Coronary artery (tissue), 2 donors: ENCODE data around the gene CDK6.

Experiments used
- DNase-seq: peaks from one replicate; pipeline ENCODE4 v3.0.0-alpha.2; 2017; ENCODE audit warnings: low spot score
- H3K27ac ChIP-seq, 2 donors: fragments of 200-600 bp; sonication (generic); one replicate each; pipeline ENCODE4 v1.5.1; 2016 to 2019
- H3K4me3 ChIP-seq: fragments of 200-600 bp; sonication (generic); 2 replicates; pipeline ENCODE4 v1.5.1; 2016; ENCODE audit warnings: mild to moderate bottlenecking, moderate library complexity
- CTCF ChIP-seq: fragments of 200-600 bp; sonication (generic); IDR thresholded peaks from one replicate; pipeline ENCODE4 v1.5.1; 2019; ENCODE audit warnings: antibody characterized with exemption

CDK6 gene

GRCh38 chr7:92856436-92856835 is 20.1 kb upstream of the CDK6 start:
- Histone ChIP-seq H3K27ac (no peak overlapping the region), H3K4me3 (no peak overlapping the region)
- no peak for DNase-seq
- TF ChIP-seq CTCF, result no peak

- TF ChIP-seq CTCF, result no peak
- no peak overlapping the region for H3K4me3 ChIP-seq
- no peak overlapping the region for H3K27ac ChIP-seq
- no peak for DNase-seq
Observed at GRCh38 chr7:92854501-92855238, 18.3 kb upstream of the CDK6 start.

GRCh38 chr7:92851732-92852131 is 15.4 kb upstream of the CDK6 start:
- Histone ChIP-seq H3K4me3 (no peak overlapping the region), H3K27ac (no peak overlapping the region)
- TF ChIP-seq CTCF, result no peak
- DNase-seq, result no peak

GRCh38 chr7:92850516-92850915 is 14.1 kb upstream of the CDK6 start:
- Histone ChIP-seq H3K4me3 (no peak overlapping the region), H3K27ac (no peak overlapping the region)
- no peak for TF ChIP-seq CTCF
- DNase-seq, result no peak

GRCh38 chr7:92849322-92849721 is 12.9 kb upstream of the CDK6 start:
- no peak overlapping the region for H3K27ac ChIP-seq
- no peak overlapping the region for H3K4me3 ChIP-seq
- TF ChIP-seq CTCF, result no peak
- no peak for DNase-seq

GRCh38 chr7:92848851-92849250 is 12.5 kb upstream of the CDK6 start:
- Histone ChIP-seq H3K4me3 (no peak overlapping the region), H3K27ac (no peak overlapping the region)
- DNase-seq, result no peak
- TF ChIP-seq CTCF, result no peak

GRCh38 chr7:92848441-92848840 is 12.1 kb upstream of the CDK6 start:
- no peak overlapping the region for H3K27ac ChIP-seq
- no peak overlapping the region for H3K4me3 ChIP-seq
- DNase-seq, result no peak
- TF ChIP-seq CTCF, result no peak
